ENCODE results near the gene DARS1. TPM values are rescaled to one million over a fixed set of nuclear protein-coding genes. Genes with fewer than 3 reads are reported as not detected.

Gene DARS1
- polyA plus RNA-seq, 3 donors: 24.4 to 53.0 (median 46.2) TPM

GRCh38 chr2:136031711-136032110, 46.3 kb upstream of the DARS1 start:
- intact Hi-C loops (cut with micrococcal nuclease): no loop called here
- H4K20me1 ChIP-seq (ENCODE audit: insufficient read depth, low read length): no peaks in the 10 kb centered on the region
- no peaks in the 10 kb centered on the region for H3K9me3 ChIP-seq (replicated peaks in 1 of 2; ENCODE audit: control insufficient read depth in 1 of 2, insufficient read depth in 1 of 2, low read length in 2 of 2)
- H3K79me2 ChIP-seq (ENCODE audit: insufficient read depth, low read length): no peaks in the 10 kb centered on the region
- peaks cover 3 to 12% of the 10 kb centered on the region in 2 donors for H3K4me1 ChIP-seq (ENCODE audit: control insufficient read depth in 1 of 2, insufficient read depth in 2 of 2, low read length in 2 of 2)
- Mint-ChIP-seq H3K4me1 (peaks cover 9% of the 10 kb centered on the region), H3K36me3 (no peaks in the 10 kb centered on the region), H3K9me3 (no peaks in the 10 kb centered on the region), H3K4me3 (no peak overlapping the region), H3K27me3 (ENCODE audit: low read depth in 3 of 3) (peaks cover 0 to 1% (median 0%) of the 10 kb centered on the region in 3 donors), H3K27ac (no peak overlapping the region)
- H3K36me3 ChIP-seq (replicated peaks in 1 of 2; ENCODE audit: control insufficient read depth in 1 of 2, insufficient read depth in 2 of 2, low read length in 2 of 2): no peaks in the 10 kb centered on the region
- TF ChIP-seq CTCF (IDR thresholded peaks at IDR 0.05): no peak
- H3K27ac ChIP-seq (ENCODE audit: low read depth in 1 of 2, low read length in 2 of 2): no peak overlapping the region
- H2AFZ ChIP-seq (ENCODE audit: insufficient read depth, low read depth, low read length, poor library complexity, severe bottlenecking): no peak overlapping the region
- no peak overlapping the region for H3K4me3 ChIP-seq (replicated peaks in 1 of 3; ENCODE audit: low read depth in 2 of 3, low read length in 3 of 3)
- no peak for DNase-seq
- 63% methylated on average over 5 of the region's 7 CpGs for WGBS (ENCODE audit: insufficient coverage)
- H3K9ac ChIP-seq (ENCODE audit: insufficient read depth, low read length, poor library complexity, severe bottlenecking): no peak overlapping the region
- H3K27me3 ChIP-seq (ENCODE audit: control insufficient read depth in 2 of 2, insufficient read depth in 2 of 2, low read length in 2 of 2): no peaks in the 10 kb centered on the region
- H3K4me2 ChIP-seq (replicated peaks; ENCODE audit: extremely low read depth, low read length, poor library complexity, severe bottlenecking): no peak overlapping the region

- no peak overlapping the region for H3K27ac ChIP-seq (ENCODE audit: low read depth in 1 of 2, low read length in 2 of 2)
- Mint-ChIP-seq H3K4me3 (no peak overlapping the region), H3K36me3 (no peaks in the 10 kb centered on the region), H3K27me3 (ENCODE audit: low read depth in 3 of 3) (peaks cover 0 to 1% (median 0%) of the 10 kb centered on the region in 3 donors), H3K9me3 (peaks cover 0 to 2% (median 0%) of the 10 kb centered on the region in 7 donors), H3K4me1 (peaks cover 13% of the 10 kb centered on the region), H3K27ac (no peak overlapping the region)
- H3K36me3 ChIP-seq (replicated peaks in 1 of 2; ENCODE audit: control insufficient read depth in 1 of 2, insufficient read depth in 2 of 2, low read length in 2 of 2): no peaks in the 10 kb centered on the region
- no peaks in the 10 kb centered on the region for H3K79me2 ChIP-seq (ENCODE audit: insufficient read depth, low read length)
- WGBS (ENCODE audit: insufficient coverage): 40% methylated on average over 2 of the region's 3 CpGs
- peaks cover 9 to 13% of the 10 kb centered on the region in 2 donors for H3K4me1 ChIP-seq (ENCODE audit: control insufficient read depth in 1 of 2, insufficient read depth in 2 of 2, low read length in 2 of 2)
- TF ChIP-seq CTCF (IDR thresholded peaks at IDR 0.05): no peak
- intact Hi-C loops (cut with micrococcal nuclease): no loop called here
- no peak overlapping the region for H3K4me3 ChIP-seq (replicated peaks in 1 of 3; ENCODE audit: low read depth in 2 of 3, low read length in 3 of 3)
- H4K20me1 ChIP-seq (ENCODE audit: insufficient read depth, low read length): no peaks in the 10 kb centered on the region
- no peak overlapping the region for H3K4me2 ChIP-seq (replicated peaks; ENCODE audit: extremely low read depth, low read length, poor library complexity, severe bottlenecking)
- no peak for DNase-seq
- H3K9me3 ChIP-seq (replicated peaks in 1 of 2; ENCODE audit: control insufficient read depth in 1 of 2, insufficient read depth in 1 of 2, low read length in 2 of 2): no peaks in the 10 kb centered on the region
- H3K9ac ChIP-seq (ENCODE audit: insufficient read depth, low read length, poor library complexity, severe bottlenecking): no peak overlapping the region
- no peaks in the 10 kb centered on the region for H3K27me3 ChIP-seq (ENCODE audit: control insufficient read depth in 2 of 2, insufficient read depth in 2 of 2, low read length in 2 of 2)
- H2AFZ ChIP-seq (ENCODE audit: insufficient read depth, low read depth, low read length, poor library complexity, severe bottlenecking): no peak overlapping the region
Measured at GRCh38 chr2:136030406-136030805, 45.0 kb upstream of the DARS1 start.
